GM21360 (cell line): ENCODE results near the gene FGFR4.
A peak's percentile ranks its signal among the peaks of the same experiment; 100 is the strongest.

Experiments used
- ATAC-seq: cut with Tn5 transposase; IDR thresholded peaks from one replicate; pipeline ENCODE4 v1.9.1; 2021; ENCODE audit warnings: mild to moderate bottlenecking, moderate library complexity; ENCODE audit not compliant: unreplicated experiment

The FGFR4 gene

DNA sequence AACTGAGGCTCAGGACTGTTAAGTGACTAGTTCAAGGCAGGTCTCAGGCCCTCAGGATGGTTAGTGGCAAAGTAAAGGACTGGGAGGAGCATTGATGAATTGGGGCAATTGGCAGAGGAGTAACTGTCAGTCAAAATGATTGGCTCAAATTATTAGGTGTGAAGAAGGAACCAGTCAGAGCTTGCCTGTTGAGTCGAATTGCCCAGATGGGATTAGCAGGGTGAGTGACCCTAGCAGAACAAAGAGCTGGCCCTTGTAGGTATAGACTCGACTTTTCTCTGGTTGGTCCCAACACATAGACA, 44.3 kb downstream of the FGFR4 start:
- ATAC-seq = no peak

- ATAC-seq = no peak
Measured at GRCh38 chr5:177131352-177132135, 44.8 kb downstream of the FGFR4 start.

- ATAC-seq = no peak
Measured at GRCh38 chr5:177132136-177133095, 45.7 kb downstream of the FGFR4 start.

- ATAC-seq = peak; percentile 62
Measured at GRCh38 chr5:177133096-177133852, 46.6 kb downstream of the FGFR4 start, which contains the start of gene NSD1. NSD1 (plus strand) TSS chr5:177133773; CDS start chr5:177135104, 1,331 bp downstream.

DNA sequence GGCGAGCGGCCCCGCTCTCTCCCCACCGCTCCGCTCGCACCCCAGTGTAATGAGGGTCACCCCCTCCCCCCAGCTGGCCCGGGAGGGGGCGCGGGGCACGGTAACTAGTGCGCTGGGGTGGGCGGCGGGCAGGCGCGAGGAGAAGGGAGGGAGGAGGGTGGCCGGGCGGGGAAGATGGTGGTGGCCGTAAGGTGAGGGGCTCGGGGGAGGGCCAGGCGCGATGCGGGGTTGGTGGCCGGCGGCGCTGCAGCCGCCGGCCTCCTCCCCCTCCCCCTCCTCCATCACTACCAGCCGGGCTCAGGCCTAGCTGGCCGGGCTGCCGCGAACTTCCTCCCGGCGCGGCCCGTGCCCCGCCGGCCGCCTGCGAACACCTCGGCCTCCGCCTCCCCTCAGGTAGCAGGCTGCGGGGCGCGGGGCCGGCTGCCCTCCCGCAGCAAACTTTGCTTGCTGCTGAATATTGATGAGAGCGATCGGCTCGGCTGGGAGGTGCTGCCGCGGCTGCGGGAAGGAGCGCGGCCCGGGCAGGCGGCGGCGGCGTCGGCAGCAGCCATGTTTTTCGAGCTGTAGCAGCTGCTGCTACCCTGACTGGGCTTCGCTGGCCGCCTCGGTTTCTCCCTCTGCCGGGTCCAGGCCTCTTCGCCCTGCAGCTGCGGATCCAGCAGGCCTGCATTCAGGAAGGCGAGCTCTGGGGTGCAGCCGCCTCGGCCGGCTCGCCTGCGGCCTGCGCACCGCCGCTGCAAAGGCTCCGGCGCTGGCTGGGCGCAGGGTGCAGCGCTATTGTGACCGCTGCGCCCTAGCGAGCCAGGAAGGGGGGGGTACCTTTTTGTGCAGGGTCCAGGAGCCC, 47.4 kb downstream of the FGFR4 start:
- ATAC-seq = peak; percentile 18

DNA sequence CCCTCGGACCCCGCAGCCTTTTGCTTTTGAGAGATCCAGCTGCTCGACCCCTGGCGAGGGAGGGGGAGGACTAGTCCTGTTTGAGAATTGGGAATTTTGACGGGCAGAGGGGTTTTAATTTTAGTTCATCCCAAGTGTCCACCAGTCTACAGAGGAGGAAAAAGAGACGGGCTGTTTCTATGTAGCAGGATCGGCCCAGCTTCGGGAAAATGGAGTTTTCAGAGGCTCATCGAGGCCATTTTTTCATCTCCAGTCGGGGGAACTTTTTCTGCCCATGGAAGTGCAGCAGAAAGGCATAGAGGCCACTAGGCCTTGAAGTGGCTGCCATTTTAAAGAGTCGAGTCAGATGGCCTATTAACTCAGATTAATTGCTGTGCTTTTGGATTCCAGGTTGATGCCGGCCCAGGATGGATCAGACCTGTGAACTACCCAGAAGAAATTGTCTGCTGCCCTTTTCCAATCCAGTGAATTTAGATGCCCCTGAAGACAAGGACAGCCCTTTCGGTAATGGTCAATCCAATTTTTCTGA, 48.0 kb downstream of the FGFR4 start:
- no peak for ATAC-seq

- no peak for ATAC-seq
Measured at GRCh38 chr5:177140312-177140711, 53.6 kb downstream of the FGFR4 start.

DNA sequence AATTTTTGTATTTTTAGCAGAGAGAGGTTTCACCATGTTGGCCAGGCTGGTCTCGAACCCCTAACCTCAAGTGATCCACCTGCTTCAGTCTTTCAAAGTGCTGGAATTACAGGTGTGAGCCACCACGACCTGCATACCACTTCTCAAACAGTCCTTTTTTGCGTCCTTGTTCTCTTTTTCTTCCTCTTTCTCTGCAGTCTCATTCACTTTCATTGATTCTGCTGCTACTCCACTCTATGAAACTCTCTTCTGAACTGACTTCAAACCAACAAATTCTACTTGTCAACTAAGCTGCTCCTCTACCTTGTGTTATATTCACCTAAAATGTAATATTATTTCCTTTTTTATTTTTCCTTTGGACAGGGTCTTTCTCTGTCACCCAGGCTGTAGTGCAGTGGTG, 54.8 kb downstream of the FGFR4 start:
- ATAC-seq = no peak

GRCh38 chr5:177142098-177142611, 55.4 kb downstream of the FGFR4 start:
- ATAC-seq = no peak

DNA sequence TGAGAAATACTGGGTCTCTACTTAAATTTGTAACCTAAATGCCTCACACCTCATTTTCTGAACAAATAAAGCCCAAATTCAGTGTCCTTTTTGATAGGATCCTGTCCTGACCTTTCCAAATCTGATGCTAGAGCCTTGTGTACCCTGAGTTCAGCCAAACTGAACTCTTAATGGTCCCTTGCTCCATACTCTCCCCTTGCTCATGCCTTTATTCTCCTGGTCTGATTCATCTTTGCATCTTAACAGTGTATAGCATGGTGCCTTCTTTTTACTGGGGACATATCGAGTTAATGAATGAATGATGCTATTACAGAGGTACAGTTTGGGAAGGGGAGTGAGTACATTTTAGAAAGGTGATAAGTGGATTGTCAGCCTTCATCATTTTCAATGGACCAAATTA, 56.1 kb downstream of the FGFR4 start:
- no peak for ATAC-seq

- ATAC-seq = no peak
Measured at GRCh38 chr5:177146891-177147638, 60.4 kb downstream of the FGFR4 start.
